NCI-H69 (cell line): ENCODE measurements around the gene CRB1.
"Not testable (repeated sequence)": the region's sequence is repeated elsewhere in the genome, so short reads cannot be mapped to it uniquely, and the experiment has no call there.

Experiments used
- DNase-seq: peaks from one replicate; lab custom pipeline; 2025; lab: John Stamatoyannopoulos, UW

The CRB1 gene

DNA sequence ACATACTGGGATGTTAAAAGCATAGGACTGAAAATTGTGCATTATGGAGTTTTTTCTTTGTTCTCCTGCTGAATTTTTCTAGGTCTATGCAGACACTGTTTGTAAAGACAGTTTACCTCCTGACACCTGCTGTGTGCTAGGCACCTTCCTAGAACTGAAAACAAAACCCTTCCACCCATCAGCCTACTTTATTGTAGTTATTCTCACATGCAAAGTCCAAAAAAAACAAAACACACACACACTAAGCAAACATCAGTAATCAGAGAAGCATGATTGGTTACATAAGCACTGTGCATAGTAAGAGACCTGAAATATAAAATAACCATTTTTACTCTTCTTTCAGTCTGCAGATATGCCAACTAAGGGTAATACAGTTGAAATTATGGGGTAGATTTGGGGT, 195.1 kb downstream of the CRB1 start:
- DNase-seq = peak; percentile 94

DNA sequence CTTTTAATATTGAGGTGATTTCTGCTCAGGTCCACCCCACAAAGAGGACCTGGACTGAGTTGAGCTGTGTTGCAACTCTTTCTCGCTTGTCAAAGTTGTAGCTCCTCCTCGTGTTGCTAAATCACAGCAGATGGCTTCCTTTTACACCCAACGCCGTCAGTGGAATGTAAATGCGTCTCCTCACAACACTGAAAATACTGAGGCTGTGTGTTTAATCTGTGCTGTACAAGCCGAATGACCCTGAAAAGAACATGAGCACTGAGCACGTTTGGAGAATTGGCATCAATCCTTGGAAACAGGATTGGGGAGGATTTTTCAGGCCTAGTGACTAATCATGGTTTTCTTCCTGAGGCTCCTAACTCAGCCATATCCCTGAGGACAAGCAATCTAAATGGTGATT, 196.0 kb downstream of the CRB1 start:
- DNase-seq = peak; percentile 98

GRCh38 chr1:197465528-197466327, 197.7 kb downstream of the CRB1 start:
- DNase-seq = peak; percentile 98

- DNase-seq = no peak
Observed at GRCh38 chr1:197466813-197467212, 198.8 kb downstream of the CRB1 start.

GRCh38 chr1:197467881-197468280, 199.8 kb downstream of the CRB1 start:
- DNase-seq = peak; percentile 41

DNA sequence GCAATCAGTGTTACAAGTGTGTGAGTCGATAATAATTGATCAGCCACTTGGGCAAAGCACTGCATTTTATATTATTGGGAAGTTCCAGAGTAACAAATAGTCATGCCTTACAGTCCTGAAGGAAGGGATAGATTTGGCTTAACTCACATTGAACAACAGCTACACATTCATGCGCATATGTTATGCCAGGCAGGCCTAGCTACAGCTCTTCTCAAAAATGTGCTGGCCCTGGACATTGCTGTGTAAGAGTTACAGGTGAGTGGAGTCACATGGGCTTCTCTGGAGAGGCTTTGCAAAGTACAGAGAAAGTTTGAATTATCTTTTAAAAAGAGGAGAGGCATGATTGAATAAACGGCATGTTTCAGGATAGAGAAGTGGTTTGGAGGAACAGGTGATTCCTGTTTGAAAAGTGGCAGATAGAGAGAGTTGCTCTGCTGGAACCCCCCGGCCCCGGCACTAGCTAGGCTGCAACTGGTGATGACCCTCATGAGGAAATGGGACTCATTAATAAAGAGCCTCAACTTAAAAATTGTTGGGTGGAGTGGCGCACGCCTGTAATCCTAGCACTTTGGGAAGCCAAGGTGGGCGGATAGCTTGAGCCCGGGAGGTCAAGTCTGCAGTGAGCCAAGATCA, 200.6 kb downstream of the CRB1 start:
- no peak for DNase-seq

DNA sequence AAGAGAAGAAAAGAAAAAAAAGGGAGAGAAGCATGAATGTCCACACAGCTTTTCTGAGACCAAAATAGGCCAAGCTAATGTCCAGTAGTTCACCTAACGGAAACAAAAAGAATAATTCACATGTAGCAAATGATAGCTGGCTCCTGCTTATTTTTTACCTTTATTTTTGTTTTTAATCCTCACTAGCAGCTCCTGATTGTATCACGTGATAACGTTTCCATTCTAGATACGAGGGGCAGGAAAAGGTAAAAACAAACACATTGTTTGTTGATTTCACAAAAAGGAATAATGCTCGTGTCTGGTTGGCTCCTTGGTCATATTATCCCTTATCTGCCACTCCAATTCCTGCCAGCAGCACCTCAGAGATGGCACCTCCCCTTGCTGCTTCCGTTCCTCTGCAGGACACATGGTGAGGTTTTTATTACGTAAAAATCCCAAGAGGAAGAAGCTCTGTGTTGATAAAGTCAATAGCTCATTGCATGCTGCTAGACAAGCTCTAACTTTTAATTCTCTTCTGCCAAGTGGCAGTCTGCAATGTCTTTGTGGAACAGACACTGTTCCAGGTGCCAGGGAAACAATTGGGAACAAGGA, 201.7 kb downstream of the CRB1 start:
- peak; percentile 81 for DNase-seq

DNA sequence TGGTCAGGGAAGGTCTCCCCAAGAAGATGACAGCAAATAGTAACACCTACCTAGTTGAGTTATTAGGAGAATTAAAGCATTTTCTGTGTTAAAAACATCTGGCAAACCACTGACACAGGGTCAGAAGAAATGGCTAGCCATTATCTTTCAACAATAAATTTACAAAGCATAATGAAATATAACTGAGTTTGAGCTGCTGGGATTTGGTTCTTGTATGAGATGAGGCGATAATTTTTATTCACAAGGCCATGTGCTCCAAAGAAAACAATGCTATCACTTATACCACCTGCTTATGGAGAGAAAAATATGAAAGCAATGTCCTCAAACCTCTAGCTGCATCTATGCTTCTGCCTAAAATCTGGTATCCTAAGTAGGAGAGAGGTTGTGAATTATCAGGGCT, 202.3 kb downstream of the CRB1 start:
- DNase-seq = no peak

DNA sequence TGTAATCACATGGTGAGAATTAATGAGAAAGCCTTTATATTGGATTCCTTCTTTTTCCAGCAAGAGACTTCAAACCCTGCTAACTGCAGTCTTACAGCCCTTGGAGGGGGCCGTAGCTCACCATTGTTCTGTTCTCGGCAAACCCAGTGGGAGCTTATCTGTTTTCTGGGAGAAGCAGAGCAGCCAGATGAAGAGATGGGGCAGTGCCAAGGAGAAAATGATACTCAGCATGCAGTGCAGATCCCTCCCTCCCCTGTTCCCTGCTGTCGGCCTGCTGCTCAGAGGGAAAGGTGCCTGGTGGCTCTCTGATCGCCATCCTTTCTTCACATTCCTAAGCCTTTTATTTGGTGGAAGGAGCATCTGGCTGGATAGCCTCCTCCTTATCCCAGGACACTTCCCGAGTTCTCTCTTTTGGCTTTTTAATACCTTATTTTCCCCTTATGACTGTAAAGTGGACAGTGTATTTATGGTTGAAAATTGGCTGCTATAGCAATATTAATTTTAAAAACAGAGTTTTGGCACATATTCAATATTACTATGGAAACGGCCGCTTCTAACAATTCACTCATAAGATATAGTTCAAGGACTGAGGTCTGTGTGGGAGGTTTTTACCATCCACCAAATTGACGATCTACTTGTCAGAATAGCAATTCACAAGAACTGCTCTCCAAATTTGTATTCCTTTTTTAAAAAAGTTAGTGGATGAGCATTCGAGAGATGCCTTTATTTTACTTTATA, 203.4 kb downstream of the CRB1 start:
- peak; percentile 92 for DNase-seq

- DNase-seq = no peak
Observed at GRCh38 chr1:197472141-197472540, 204.1 kb downstream of the CRB1 start.

GRCh38 chr1:197480446-197480845, 212.4 kb downstream of the CRB1 start:
- no peak for DNase-seq

DNA sequence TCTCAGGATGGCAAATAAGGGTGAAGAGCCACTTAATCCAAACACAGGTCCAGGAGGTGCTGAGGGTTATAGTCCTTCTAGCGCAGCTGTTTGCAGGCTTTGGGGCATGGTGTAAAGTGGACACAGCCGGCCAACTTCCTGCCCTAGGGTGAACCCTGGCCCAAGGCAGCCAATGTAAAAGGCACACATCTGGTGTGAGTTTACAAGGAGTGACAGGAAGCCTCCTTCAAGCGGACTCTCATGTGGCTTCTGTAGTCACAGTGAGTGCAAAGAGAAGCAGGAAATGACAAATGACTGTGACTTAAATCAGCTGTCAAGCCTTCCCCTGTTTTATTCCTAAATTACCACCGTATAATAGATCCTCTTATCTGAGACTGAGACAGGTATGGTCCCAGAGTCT, 213.0 kb downstream of the CRB1 start:
- DNase-seq = peak; percentile 76

GRCh38 chr1:197485790-197486189, 217.7 kb downstream of the CRB1 start:
- peak; percentile 96 for DNase-seq

GRCh38 chr1:197486946-197487345, 218.9 kb downstream of the CRB1 start:
- DNase-seq = peak; percentile 79

DNA sequence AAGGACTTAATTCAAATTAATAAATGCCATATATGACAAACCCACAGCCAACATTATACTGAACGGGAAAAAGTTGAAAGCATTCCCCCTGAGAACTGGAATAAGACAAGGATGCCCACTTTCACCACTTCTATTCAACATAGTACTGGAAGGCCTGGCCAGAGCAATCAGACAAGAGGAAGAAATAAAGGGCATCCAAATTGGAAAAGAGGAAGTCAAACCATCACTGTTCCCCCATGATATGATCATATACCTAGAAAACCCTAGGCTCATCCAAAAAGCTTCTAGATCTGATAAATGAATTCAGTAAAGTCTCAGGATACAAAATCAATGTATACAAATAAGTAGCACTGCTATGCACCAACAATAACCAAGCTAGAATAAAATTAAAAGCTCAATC, 223.5 kb downstream of the CRB1 start:
- not testable (repeated sequence) for DNase-seq

- DNase-seq = no peak
Observed at GRCh38 chr1:197496722-197497121, 228.7 kb downstream of the CRB1 start.

DNA sequence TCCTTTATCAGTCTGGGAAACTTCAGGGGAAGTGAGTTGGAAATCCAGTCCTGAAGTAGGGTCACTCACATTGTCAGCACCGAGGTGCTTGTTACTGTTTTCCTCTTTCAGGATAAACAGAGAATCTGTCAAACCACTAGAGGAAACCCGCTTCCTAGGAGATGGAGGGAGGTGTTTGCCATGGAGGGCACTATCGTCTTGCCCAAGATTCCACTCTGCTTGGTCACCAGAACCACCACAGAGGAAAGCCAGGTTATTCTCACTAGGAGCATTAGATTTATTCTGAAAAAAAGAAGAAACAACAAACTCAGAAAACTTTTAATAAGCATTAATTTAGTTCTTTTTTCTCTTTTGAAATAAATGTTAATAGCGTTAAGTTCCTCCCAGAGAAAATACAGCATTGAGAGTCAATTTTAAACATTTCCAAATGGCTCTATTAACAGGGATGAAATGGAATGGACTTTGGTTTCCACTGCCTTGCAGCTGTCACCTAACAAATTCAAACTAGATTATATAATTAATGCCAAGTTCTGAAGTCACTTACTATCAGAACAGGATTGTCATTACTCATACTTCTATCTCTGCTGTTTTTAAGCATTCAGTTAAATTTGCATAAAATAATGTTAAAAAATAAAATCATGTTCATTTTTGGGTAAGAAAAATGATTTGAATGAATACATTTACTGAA, 242.8 kb downstream of the CRB1 start:
- no peak for DNase-seq

GRCh38 chr1:197515421-197515820, 247.4 kb downstream of the CRB1 start:
- no peak for DNase-seq

DNA sequence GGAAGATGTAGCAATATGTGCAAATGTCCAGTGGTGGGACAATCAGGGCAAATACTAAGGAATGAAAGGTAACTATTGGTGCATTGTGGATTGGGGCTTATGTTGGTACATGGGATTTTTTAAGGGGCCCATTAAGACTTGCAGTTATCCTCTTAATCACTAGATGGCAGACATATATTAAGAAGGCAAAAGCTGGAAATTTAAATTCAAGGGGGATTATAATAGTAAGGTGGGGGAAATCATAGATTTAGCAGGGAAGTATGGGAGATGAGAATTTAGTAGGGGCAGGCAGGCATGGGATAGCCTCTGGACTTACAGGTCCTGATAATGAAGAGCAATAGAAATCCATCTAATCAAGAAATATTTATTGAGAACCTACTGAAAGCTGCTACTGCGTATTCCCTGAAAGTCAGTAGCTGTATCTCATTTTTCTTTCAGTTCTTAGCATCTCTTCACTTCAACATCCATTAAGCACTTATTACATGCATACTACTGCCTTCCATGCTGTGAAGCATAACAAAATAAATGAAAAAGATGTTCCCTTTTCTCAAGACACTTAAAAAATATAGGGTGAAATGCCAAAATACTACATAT, 251.8 kb downstream of the CRB1 start:
- peak; percentile 62 for DNase-seq

DNA sequence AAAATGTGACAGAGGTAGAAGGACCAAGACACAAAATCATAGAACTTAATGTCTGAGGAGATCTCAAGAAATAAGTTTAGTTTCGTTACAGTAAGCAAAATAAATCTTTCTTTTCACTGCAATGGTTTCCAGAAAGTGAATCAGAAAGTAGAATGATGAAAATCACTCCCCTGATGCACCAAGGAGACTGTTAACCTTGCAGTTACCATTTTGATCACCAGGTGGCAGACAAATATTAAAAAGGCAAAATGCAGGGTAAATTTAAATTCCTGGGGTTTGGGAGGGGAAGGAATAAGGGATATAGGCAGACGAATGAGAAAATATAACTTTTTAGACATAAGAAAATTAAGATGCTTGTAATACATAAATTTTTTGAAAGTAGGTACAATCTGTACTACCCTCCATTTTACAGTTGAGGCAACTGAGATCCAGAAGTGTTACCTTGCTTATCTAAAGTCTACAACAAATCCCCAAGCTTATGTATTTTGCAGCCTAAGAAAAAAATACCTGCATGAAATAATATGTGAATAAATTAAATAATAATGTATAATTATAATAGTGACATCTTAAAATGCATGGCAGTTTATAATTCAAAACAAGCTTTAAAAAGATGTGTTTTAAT, 253.2 kb downstream of the CRB1 start:
- DNase-seq = peak; percentile 72

DNA sequence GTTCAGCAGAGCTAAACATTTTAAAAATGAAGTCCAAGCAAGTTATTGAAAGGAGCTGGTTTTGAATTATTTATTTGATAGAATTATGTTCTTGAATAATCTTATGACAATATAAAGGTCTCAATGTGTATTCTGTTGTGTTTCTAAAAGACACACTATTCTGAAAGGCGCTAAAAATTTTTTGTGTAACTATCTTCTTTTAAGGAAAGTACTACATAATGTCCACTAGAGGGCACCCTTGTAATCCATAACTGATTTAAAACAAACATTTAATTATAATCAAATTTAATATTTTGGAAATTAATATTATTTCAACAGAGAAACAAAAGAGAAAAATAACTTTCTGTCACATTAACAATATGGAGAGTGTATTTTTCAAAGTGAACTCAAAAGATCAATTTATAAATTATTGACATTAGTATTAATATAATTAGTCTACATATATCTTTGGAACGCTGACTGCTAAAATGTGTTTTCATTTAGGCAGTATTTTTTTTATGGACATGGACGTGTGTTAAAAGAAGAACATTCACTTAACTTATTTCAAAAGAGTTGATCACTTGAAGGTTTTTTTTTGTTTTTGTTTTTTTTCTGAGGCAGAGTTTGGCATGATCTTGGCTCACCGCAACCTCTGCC, 258.8 kb downstream of the CRB1 start:
- peak; percentile 74 for DNase-seq
